H9 (cell line): ENCODE data around the gene UBTF. TPM values are rescaled to one million over a fixed set of nuclear protein-coding genes. Genes with fewer than 3 reads are reported as not detected.

Experiments used
- DNase-seq: peaks from one replicate; pipeline ENCODE4 v3.0.0-alpha.2; 2017
- H2AFZ ChIP-seq: one replicate; pipeline ENCODE4 v1.6.1; 2013; ENCODE audit warnings: mild to moderate bottlenecking, low read length, control low read depth, moderate library complexity
- H2AK5ac ChIP-seq: 2 replicates; pipeline ENCODE4 v1.6.1; 2013; ENCODE audit warnings: low read length, control low read depth, mixed read lengths; ENCODE audit not compliant: insufficient read length
- H2BK120ac ChIP-seq: one replicate; pipeline ENCODE4 v1.6.1; 2013; ENCODE audit warnings: low read depth, mild to moderate bottlenecking, low read length, control low read depth, inconsistent platforms; ENCODE audit not compliant: poor library complexity, severe bottlenecking
- H2BK12ac ChIP-seq: 2 replicates; pipeline ENCODE4 v1.6.1; 2013; ENCODE audit warnings: low read length, control low read depth, mixed read lengths, low read depth; ENCODE audit not compliant: insufficient read length
- H2BK15ac ChIP-seq: 2 replicates; pipeline ENCODE4 v1.6.1; 2013; ENCODE audit warnings: low read depth, low read length, control low read depth
- H2BK20ac ChIP-seq: one replicate; pipeline ENCODE4 v1.6.1; 2013; ENCODE audit warnings: low read depth, mild to moderate bottlenecking, low read length, control low read depth, inconsistent platforms; ENCODE audit not compliant: poor library complexity, severe bottlenecking
- H2BK5ac ChIP-seq: 2 replicates; pipeline ENCODE4 v1.6.1; 2013; ENCODE audit warnings: low read length, control low read depth, mixed read lengths; ENCODE audit not compliant: insufficient read length
- H3K14ac ChIP-seq: 2 replicates; pipeline ENCODE4 v1.6.1; 2013; ENCODE audit warnings: low read length, control low read depth; ENCODE audit not compliant: insufficient read depth
- H3K18ac ChIP-seq: 2 replicates; pipeline ENCODE4 v1.6.1; 2013; ENCODE audit warnings: low read depth, mild to moderate bottlenecking, mixed read lengths, low read length, control low read depth; ENCODE audit not compliant: insufficient read length
- H3K23ac ChIP-seq: 2 replicates; pipeline ENCODE4 v1.6.1; 2013; ENCODE audit warnings: low read length, control low read depth, mixed read lengths, low read depth; ENCODE audit not compliant: insufficient read length
- H3K23me2 ChIP-seq: 2 replicates; pipeline ENCODE4 v1.6.1; 2013; ENCODE audit warnings: low read depth, mild to moderate bottlenecking, mixed read lengths, low read length, control low read depth; ENCODE audit not compliant: insufficient read length, poor library complexity, severe bottlenecking
- H3K27ac ChIP-seq: 2 replicates; pipeline ENCODE4 v1.5.1; 2013; ENCODE audit warnings: low read length, control low read depth, mixed read lengths, low read depth; ENCODE audit not compliant: insufficient read length
- H3K27me3 ChIP-seq: 2 replicates; pipeline ENCODE4 v1.6.1; 2013; ENCODE audit warnings: low read length, control low read depth, inconsistent platforms; ENCODE audit not compliant: insufficient read depth
- H3K4ac ChIP-seq: 2 replicates; pipeline ENCODE4 v1.6.1; 2013; ENCODE audit warnings: low read depth, mild to moderate bottlenecking, control low read depth, inconsistent platforms, low read length, moderate library complexity
- H3K4me1 ChIP-seq: 2 replicates; pipeline ENCODE4 v1.6.1; 2013; ENCODE audit warnings: low read length, control low read depth, inconsistent platforms; ENCODE audit not compliant: insufficient read depth
- H3K4me2 ChIP-seq: 2 replicates; pipeline ENCODE4 v1.6.1; 2013; ENCODE audit warnings: low read length, control low read depth, mixed read lengths; ENCODE audit not compliant: insufficient read length, insufficient read depth
- H3K56ac ChIP-seq: 2 replicates; pipeline ENCODE4 v1.6.1; 2013; ENCODE audit warnings: low read depth, mild to moderate bottlenecking, mixed read lengths, low read length, control low read depth; ENCODE audit not compliant: insufficient read length
- H3K79me1 ChIP-seq: 2 replicates; pipeline ENCODE4 v1.6.1; 2013; ENCODE audit warnings: low read depth, mild to moderate bottlenecking, moderate library complexity, low read length, control low read depth, inconsistent platforms; ENCODE audit not compliant: insufficient read depth, poor library complexity, severe bottlenecking
- H3K79me2 ChIP-seq: 2 replicates; pipeline ENCODE4 v1.6.1; 2013; ENCODE audit warnings: low read length, control low read depth, inconsistent platforms; ENCODE audit not compliant: insufficient read depth
- H3K9ac ChIP-seq: 2 replicates; pipeline ENCODE4 v1.6.1; 2013; ENCODE audit warnings: low read length, control low read depth, mixed read lengths; ENCODE audit not compliant: insufficient read length; ENCODE audit errors: extremely low read depth
- H3K9me3 ChIP-seq: one replicate; pipeline ENCODE4 v1.6.1; 2013; ENCODE audit warnings: low read depth, low read length, inconsistent platforms; ENCODE audit not compliant: control insufficient read depth
- H3T11ph ChIP-seq: one replicate; pipeline ENCODE4 v1.6.1; 2013; ENCODE audit warnings: mild to moderate bottlenecking, low read length, control low read depth, inconsistent platforms
- H4K20me1 ChIP-seq: one replicate; pipeline ENCODE4 v1.6.1; 2013; ENCODE audit not compliant: control insufficient read depth, insufficient read length, insufficient read depth
- H4K5ac ChIP-seq: 2 replicates; pipeline ENCODE4 v1.6.1; 2013; ENCODE audit warnings: low read depth, mild to moderate bottlenecking, mixed read lengths, low read length, control low read depth; ENCODE audit not compliant: insufficient read length
- H4K8ac ChIP-seq: replicated peaks from 2 replicates; pipeline ENCODE4 v1.6.1; 2013; ENCODE audit warnings: low read length, control low read depth, mixed read lengths, low read depth; ENCODE audit not compliant: insufficient read length
- H4K91ac ChIP-seq: 2 replicates; pipeline ENCODE4 v1.6.1; 2013; ENCODE audit warnings: low read depth, mild to moderate bottlenecking, moderate library complexity, mixed read lengths, low read length, control low read depth; ENCODE audit not compliant: insufficient read length
- H3K27ac Mint-ChIP-seq, 3 experiments: 2 replicates in 2 of 3; 3 replicates in 1 of 3; pipeline ENCODE4 v1.8.0; 2020 to 2021; ENCODE audit warnings: mixed read lengths in 3 of 3, mild to moderate bottlenecking in 1 of 3, moderate library complexity in 1 of 3
- H3K27me3 Mint-ChIP-seq: 2 replicates; pipeline ENCODE4 v1.8.0; 2021; ENCODE audit warnings: low read depth, mild to moderate bottlenecking, moderate library complexity, mixed read lengths
- H3K36me3 Mint-ChIP-seq, 3 experiments: 2 replicates in 2 of 3; 3 replicates in 1 of 3; pipeline ENCODE4 v1.8.0; 2020 to 2021; ENCODE audit warnings: low read depth in 3 of 3, mixed read lengths in 3 of 3; ENCODE audit not compliant: insufficient read depth in 1 of 3
- H3K4me1 Mint-ChIP-seq, 2 experiments: 2 replicates each; pipeline ENCODE4 v1.8.0; 2020; ENCODE audit warnings: mixed read lengths in 2 of 2
- H3K4me3 Mint-ChIP-seq, 2 experiments: 2 replicates in 1 of 2; 3 replicates in 1 of 2; pipeline ENCODE4 v1.8.0; 2020 to 2021; ENCODE audit warnings: mild to moderate bottlenecking in 2 of 2, mixed read lengths in 2 of 2, moderate library complexity in 1 of 2
- H3K9me3 Mint-ChIP-seq, 2 experiments: 2 replicates in 1 of 2; 3 replicates in 1 of 2; pipeline ENCODE4 v1.8.0; 2020; ENCODE audit warnings: mild to moderate bottlenecking in 2 of 2, mixed read lengths in 2 of 2, moderate library complexity in 1 of 2
- CTCF ChIP-seq: fragments of 200-600 bp; sonication (generic); conservative IDR thresholded peaks from 3 replicates; pipeline ENCODE4 v1.8.0; 2021; ENCODE audit warnings: antibody characterized with exemption, mild to moderate bottlenecking
- WGBS: extraction: QIAGEN DNeasy Blood & Tissue Kit; methylation state at CpG from one replicate; pipeline ENCODE4 v1.1.7; 2013; ENCODE audit warnings: missing lambda C conversion rate, low lambda C conversion rate, mixed read lengths; ENCODE audit not compliant: insufficient read length; ENCODE audit errors: extremely low coverage; 5-methylcytosine and 5-hydroxymethylcytosine counted together
- total RNA-seq: library from RNA; stranded (reverse); gene quantifications from 2 replicates; pipeline ENCODE4 v1.2.1, GENCODE V29; 2021

The UBTF gene
- total RNA-seq, 1 experiment from 2014 or later: 151 TPM

- Histone ChIP-seq H3K56ac (no peak overlapping the region), H4K8ac (no peak overlapping the region), H3K9ac (no peak overlapping the region), H2BK12ac (no peak overlapping the region), H3K27ac (no peak overlapping the region), H3K4me1 (no peaks in the 10 kb centered on the region), H2BK120ac (no peak overlapping the region), H2BK5ac (no peak overlapping the region), H2BK15ac (no peak overlapping the region), H3K79me1 (no peaks in the 10 kb centered on the region), H2AK5ac (no peak overlapping the region), H4K5ac (no peak overlapping the region), H3K23me2 (no peaks in the 10 kb centered on the region), H4K20me1 (no peaks in the 10 kb centered on the region), H4K91ac (no peak overlapping the region), H3K23ac (no peak overlapping the region), H3K79me2 (no peaks in the 10 kb centered on the region), H3K27me3 (no peaks in the 10 kb centered on the region), H3K14ac (no peak overlapping the region), H2AFZ (no peak overlapping the region), H3T11ph (no peak overlapping the region), H3K18ac (no peak overlapping the region), H3K4ac (no peak overlapping the region), H3K4me2 (no peak overlapping the region), H3K9me3 (peaks cover 6% of the 10 kb centered on the region), H2BK20ac (no peak overlapping the region)
- Mint-ChIP-seq H3K27ac (no peak overlapping the region; a peak in 1 of 7 replicates), H3K4me3 (no peak overlapping the region), H3K4me1 (no peaks in the 10 kb centered on the region), H3K9me3 (peaks cover 4 to 8% of the 10 kb centered on the region in 2 experiments), H3K27me3 (no peaks in the 10 kb centered on the region), H3K36me3 (peaks cover 36 to 46% (median 44%) of the 10 kb centered on the region in 3 experiments)
- no peak for TF ChIP-seq CTCF
- no peak for DNase-seq
- no CpG with 5 or more reads among the region's 14 CpGs for WGBS
Observed at GRCh38 chr17:44178133-44178532, 41.3 kb downstream of the UBTF start.
